Gastroesophageal sphincter (tissue), 4 donors: ENCODE data around the gene RPRD2. TPM values are rescaled to one million over a fixed set of nuclear protein-coding genes. Genes with fewer than 3 reads are reported as not detected.

Source experiments
- ATAC-seq: fragments of 150-250 bp; one replicate; pipeline ENCODE4 v1.9.1; 2016; ENCODE audit warnings: mild to moderate bottlenecking, moderate library complexity
- H3K27ac ChIP-seq, 4 donors: fragments of 200-600 bp; sonication (generic) in 3 of 4; 1 replicate in 3 of 4; 2 replicates in 1 of 4; pipeline ENCODE4 v1.5.1; 2016 to 2019
- H3K27me3 ChIP-seq: fragments of 200-600 bp; sonication (generic); one replicate; pipeline ENCODE4 v1.5.1; 2019
- H3K36me3 ChIP-seq, 2 donors: fragments of 200-600 bp; sonication (generic); one replicate each; pipeline ENCODE4 v1.5.1; 2019; ENCODE audit warnings: control low read depth in 1 of 2
- H3K4me1 ChIP-seq, 3 donors: fragments of 200-600 bp; sonication (generic); 1 replicate in 2 of 3; 2 replicates in 1 of 3; pipeline ENCODE4 v1.5.1; 2016 to 2019; ENCODE audit warnings: control low read depth in 2 of 3
- H3K4me3 ChIP-seq, 2 donors: fragments of 200-600 bp; sonication (generic); one replicate each; pipeline ENCODE4 v1.5.1; 2019; ENCODE audit warnings: mild to moderate bottlenecking in 1 of 2, moderate library complexity in 1 of 2
- H3K9me3 ChIP-seq, 3 donors: fragments of 200-600 bp; sonication (generic); one replicate each; pipeline ENCODE4 v1.5.1; 2017 to 2019; ENCODE audit warnings: control low read depth in 2 of 3
- EP300 ChIP-seq: sonication (generic); formaldehyde crosslinking; IDR thresholded peaks from one replicate; pipeline ENCODE4 v1.6.1; 2017; ENCODE audit warnings: antibody characterized with exemption, mild to moderate bottlenecking
- POLR2A ChIP-seq, 2 donors: fragments of 450-650 bp; IDR thresholded peaks; one replicate each; pipeline ENCODE4 v1.6.1; 2017; ENCODE audit warnings: antibody characterized with exemption in 2 of 2, mild to moderate bottlenecking in 2 of 2, moderate library complexity in 1 of 2
- POLR2AphosphoS5 ChIP-seq: sonication (generic); formaldehyde crosslinking; IDR thresholded peaks from one replicate; pipeline ENCODE4 v1.6.1; 2017; ENCODE audit warnings: antibody characterized with exemption
- WGBS, 2 donors: methylation state at CpG; one replicate each; pipeline ENCODE4 v1.1.5; 2018; ENCODE audit warnings: low coverage in 1 of 2; 5-methylcytosine and 5-hydroxymethylcytosine counted together
- total RNA-seq, 4 donors: library from RNA; depleted of rRNA; stranded (reverse); fragments of >200 nt; gene quantifications; one replicate each; pipeline ENCODE4 v1.1.0, GENCODE V29; 2016
- TF ChIP-seq, protein P1 (sequence below), 4 experiments: fragments of 200-600 bp in 2 of 4; fragments of 450-650 bp in 2 of 4; sonication (generic) in 1 of 4; IDR thresholded peaks; one replicate each; pipeline ENCODE4 v1.5.1; 2017 to 2019; ENCODE audit warnings: antibody characterized with exemption in 4 of 4, mild to moderate bottlenecking in 2 of 4, moderate library complexity in 2 of 4

RPRD2 gene
- total RNA-seq, 4 donors from 2014 or later, result 17.0 to 31.3 (median 26.2) TPM

DNA sequence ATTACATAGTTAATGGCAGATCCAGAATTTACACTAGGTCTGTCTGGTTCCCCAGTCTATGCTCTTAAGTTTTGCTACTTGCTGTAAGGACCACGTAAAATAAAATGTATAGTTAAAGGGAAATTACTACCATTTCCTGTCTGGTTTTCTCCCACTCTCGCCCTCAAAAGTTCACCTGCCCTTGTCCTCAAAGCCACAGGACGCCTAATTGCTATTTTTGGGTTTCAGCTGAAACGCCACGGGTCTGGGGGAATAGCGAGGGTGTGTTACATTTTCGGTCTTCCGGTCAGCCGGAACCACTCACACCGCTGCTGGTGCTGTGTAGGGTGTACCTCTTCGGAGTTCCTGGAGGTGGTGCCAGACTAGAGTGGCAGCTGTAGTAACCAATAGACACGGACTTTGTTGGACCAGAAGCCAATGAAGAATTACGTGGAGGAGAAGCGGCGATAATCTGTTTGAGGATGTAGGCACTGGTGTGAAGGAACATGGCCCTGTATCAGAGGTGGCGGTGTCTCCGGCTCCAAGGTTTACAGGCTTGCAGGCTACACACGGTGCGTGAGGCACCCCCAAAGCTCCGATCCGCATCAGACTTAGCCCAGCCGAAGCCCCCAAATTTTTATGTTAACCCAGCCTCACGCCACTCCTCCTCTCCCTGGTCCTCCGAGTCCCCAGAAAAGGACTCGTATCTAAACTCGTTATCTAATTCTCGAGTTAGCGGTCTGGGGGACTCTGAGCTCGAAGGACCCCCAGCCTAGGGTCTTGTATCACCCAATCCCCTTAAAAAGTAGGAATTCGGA lies 123.2 kb downstream of the RPRD2 start, which contains the start of gene TARS2:
Gene TARS2 (plus strand): TSS at position 454 of the 797 bp plus-strand sequence. CDS start 32 bp downstream, at position 486.
- Histone ChIP-seq H3K4me1 (peaks cover 0 to 17% (median 5%) of the 10 kb centered on the region in 3 donors), H3K27ac (peak within 1 kb of the TSS; percentile 62 to 86 (median 80))
- peak; percentile 100 for ATAC-seq

DNA sequence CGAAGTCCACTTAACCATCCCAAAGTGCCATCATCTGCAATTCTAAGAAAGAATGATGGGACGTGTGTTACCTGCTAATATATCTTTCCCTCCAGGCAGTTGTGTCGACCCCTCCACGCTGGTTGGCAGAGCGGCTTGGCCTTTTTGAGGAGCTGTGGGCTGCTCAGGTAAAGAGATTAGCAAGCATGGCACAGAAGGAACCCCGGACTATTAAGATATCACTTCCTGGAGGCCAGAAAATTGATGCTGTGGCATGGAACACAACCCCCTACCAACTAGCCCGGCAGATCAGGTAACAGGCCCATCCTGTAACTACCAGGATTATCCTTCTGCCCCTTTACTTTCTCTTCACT lies 123.8 kb downstream of the RPRD2 start:
- no peak for ATAC-seq
- Histone ChIP-seq H3K27me3 (no peaks in the 10 kb centered on the region), H3K36me3 (peaks cover 0 to 40% of the 10 kb centered on the region in 2 donors), H3K27ac (peak overlapping the region; percentile 61 to 86 (median 80)), H3K4me1 (peaks cover 0 to 17% (median 5%) of the 10 kb centered on the region in 3 donors), H3K4me3 (peak overlapping the region; percentile 66 to 99), H3K9me3 (no peaks in the 10 kb centered on the region)
- 0 to 8% methylated on average over 4 to 7 of the region's 7 CpGs for WGBS, 2 donors
- TF ChIP-seq POLR2AphosphoS5, result no peak

More for the DNA sequence above, 123.2 kb downstream of the RPRD2 start, which contains the start of gene TARS2:
- Histone ChIP-seq H3K36me3 (peaks cover 0 to 35% of the 10 kb centered on the region in 2 donors), H3K9me3 (no peaks in the 10 kb centered on the region), H3K4me3 (peak within 1 kb of the TSS; percentile 66 to 99), H3K27me3 (no peaks in the 10 kb centered on the region)
- 0% methylated on average over 8 to 25 of the region's 30 CpGs for WGBS, 2 donors
- TF ChIP-seq, protein P1, sequence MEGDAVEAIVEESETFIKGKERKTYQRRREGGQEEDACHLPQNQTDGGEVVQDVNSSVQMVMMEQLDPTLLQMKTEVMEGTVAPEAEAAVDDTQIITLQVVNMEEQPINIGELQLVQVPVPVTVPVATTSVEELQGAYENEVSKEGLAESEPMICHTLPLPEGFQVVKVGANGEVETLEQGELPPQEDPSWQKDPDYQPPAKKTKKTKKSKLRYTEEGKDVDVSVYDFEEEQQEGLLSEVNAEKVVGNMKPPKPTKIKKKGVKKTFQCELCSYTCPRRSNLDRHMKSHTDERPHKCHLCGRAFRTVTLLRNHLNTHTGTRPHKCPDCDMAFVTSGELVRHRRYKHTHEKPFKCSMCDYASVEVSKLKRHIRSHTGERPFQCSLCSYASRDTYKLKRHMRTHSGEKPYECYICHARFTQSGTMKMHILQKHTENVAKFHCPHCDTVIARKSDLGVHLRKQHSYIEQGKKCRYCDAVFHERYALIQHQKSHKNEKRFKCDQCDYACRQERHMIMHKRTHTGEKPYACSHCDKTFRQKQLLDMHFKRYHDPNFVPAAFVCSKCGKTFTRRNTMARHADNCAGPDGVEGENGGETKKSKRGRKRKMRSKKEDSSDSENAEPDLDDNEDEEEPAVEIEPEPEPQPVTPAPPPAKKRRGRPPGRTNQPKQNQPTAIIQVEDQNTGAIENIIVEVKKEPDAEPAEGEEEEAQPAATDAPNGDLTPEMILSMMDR (IDR thresholded peaks at IDR 0.05), result peak in 3 of 4 experiments; percentile 23 to 56 (median 56)
- TF ChIP-seq POLR2AphosphoS5 (peak; percentile 64), EP300 (no peak), POLR2A (IDR thresholded peaks at IDR 0.05) (peak; percentile 17 to 32)

DNA sequence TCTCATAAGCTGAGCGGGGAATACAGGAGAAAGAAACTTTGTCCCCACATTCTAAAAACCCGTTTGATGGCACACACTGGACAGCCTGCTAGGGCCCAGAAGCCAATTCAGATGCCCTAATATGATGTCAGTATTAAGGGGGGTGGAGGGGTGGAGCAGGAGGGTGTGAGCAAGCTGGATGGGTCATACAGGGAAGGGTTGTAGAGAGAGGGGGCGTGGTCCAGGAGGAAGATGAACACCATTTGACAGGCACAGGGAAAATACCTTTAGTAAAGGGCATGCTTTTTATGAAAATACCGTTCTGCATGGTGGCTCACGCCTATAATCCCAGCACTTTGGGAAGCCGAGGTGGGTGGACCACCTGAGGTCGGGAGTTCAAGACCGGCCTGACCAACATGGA lies 129.2 kb downstream of the RPRD2 start:
- Histone ChIP-seq H3K27me3 (no peaks in the 10 kb centered on the region), H3K4me1 (peaks cover 0 to 6% (median 1%) of the 10 kb centered on the region in 3 donors), H3K9me3 (no peaks in the 10 kb centered on the region), H3K4me3 (no peak overlapping the region), H3K36me3 (peaks cover 0 to 94% of the 10 kb centered on the region in 2 donors), H3K27ac (no peak overlapping the region)
- TF ChIP-seq, protein P1 (IDR thresholded peaks at IDR 0.05), result no peak
- TF ChIP-seq POLR2A (IDR thresholded peaks at IDR 0.05) (no peak), POLR2AphosphoS5 (no peak), EP300 (no peak)
- no peak for ATAC-seq
- 89% methylated on average over 6 of the region's 8 CpGs; no CpG with 5 or more reads in 1 of the 2 donors for WGBS, 2 donors

GRCh38 chr1:150498342-150498741 lies 134.4 kb downstream of the RPRD2 start:
- Histone ChIP-seq H3K36me3 (peaks cover 0 to 95% of the 10 kb centered on the region in 2 donors), H3K9me3 (no peaks in the 10 kb centered on the region), H3K4me1 (no peaks in the 10 kb centered on the region), H3K27me3 (no peaks in the 10 kb centered on the region), H3K4me3 (no peak overlapping the region), H3K27ac (no peak overlapping the region)
- no peak for TF ChIP-seq POLR2A (IDR thresholded peaks at IDR 0.05)
- TF ChIP-seq, protein P1 (IDR thresholded peaks at IDR 0.05), result no peak
- TF ChIP-seq POLR2AphosphoS5, result no peak
- TF ChIP-seq EP300, result no peak
- WGBS, 2 donors, result 80 to 90% methylated on average over 1 to 6 of the region's 10 CpGs
- ATAC-seq, result no peak

- H3K4me1 ChIP-seq, result peaks cover 0 to 25% (median 3%) of the 10 kb centered on the region in 3 donors
- no peaks in the 10 kb centered on the region for H3K9me3 ChIP-seq
- no peaks in the 10 kb centered on the region for H3K27me3 ChIP-seq
- 91% methylated on average over 6 of the region's 6 CpGs; no CpG with 5 or more reads in 1 of the 2 donors for WGBS, 2 donors
- peaks cover 0 to 77% of the 10 kb centered on the region in 2 donors for H3K36me3 ChIP-seq
- H3K4me3 ChIP-seq, result no peak overlapping the region
- TF ChIP-seq, protein P1 (IDR thresholded peaks at IDR 0.05), result no peak
- TF ChIP-seq EP300, result no peak
- TF ChIP-seq POLR2AphosphoS5, result no peak
- no peak for TF ChIP-seq POLR2A (IDR thresholded peaks at IDR 0.05)
- ATAC-seq, result no peak
- no peak overlapping the region for H3K27ac ChIP-seq
These were observed 141.5 kb downstream of the RPRD2 start for GRCh38 chr1:150505431-150505830.
